HepG2 (cell line): ENCODE results near the gene TASP1. TPM values are rescaled to one million over a fixed set of nuclear protein-coding genes. Genes with fewer than 3 reads are reported as not detected.

Experiments used
- ATAC-seq: fragments of 200-7000 bp; cut with Tn5 transposase; 3 replicates; pipeline ENCODE4 v1.9.1; 2020; ENCODE audit warnings: mild to moderate bottlenecking, moderate library complexity
- BruUV-seq: library from RNA; stranded (reverse); fragments of 400-500 nt; replicated peaks from 2 replicates; lab custom pipeline; 2021; lab: Mats Ljungman, UMichigan
- CTCF ChIA-PET: fragments of 300-600 bp; formaldehyde crosslinking; extraction: SDS; loops from one replicate; lab custom pipeline; 2021; ENCODE audit warnings: low total read pairs, inconsistent platforms, low intra/inter-chr PET ratio; lab: Yijun Ruan, JAX
- POLR2A ChIA-PET: fragments of 350-600 bp; sonication (Branson Sonifier 250); formaldehyde crosslinking; loops from one replicate; lab custom pipeline; 2020; ENCODE audit warnings: antibody characterized with exemption, inconsistent platforms; lab: Yijun Ruan, JAX
- DNase-seq: peaks from one replicate; pipeline ENCODE4 v3.0.0-alpha.2; 2015; ENCODE audit warnings: low spot score
- FAIRE-seq: peaks from 3 replicates; lab custom pipeline; 2011; peaks lifted over from hg19 to GRCh38; lab: Jason Lieb, UNC
- H2AFZ ChIP-seq: one replicate; pipeline ENCODE4 v1.6.1; 2011; ENCODE audit warnings: low read length, inconsistent platforms
- H3K27ac ChIP-seq: fragments of 300-600 bp; 3 replicates; pipeline ENCODE4 v1.8.0; 2011; ENCODE audit warnings: mixed run types, mild to moderate bottlenecking, mixed read lengths, low read length, inconsistent platforms; ENCODE audit not compliant: insufficient read depth; ENCODE audit errors: extremely low read length
- H3K27me3 ChIP-seq, 2 experiments: fragments of 200-600 bp in 1 of 2; 2 replicates in 1 of 2; 3 replicates in 1 of 2; pipeline versions ENCODE4 v1.6.0 to v1.8.0; 2011; ENCODE audit warnings: low read length in 2 of 2, mild to moderate bottlenecking in 2 of 2, moderate library complexity in 2 of 2, inconsistent platforms in 1 of 2; ENCODE audit not compliant: insufficient read depth in 2 of 2, control insufficient read depth in 1 of 2
- H3K36me3 ChIP-seq, 2 experiments: fragments of 200-600 bp in 1 of 2; replicated peaks in 1 of 2; 2 replicates in 1 of 2; 3 replicates in 1 of 2; pipeline versions ENCODE4 v1.5.1 to v1.8.0; 2011; ENCODE audit warnings: low read length in 2 of 2, inconsistent platforms in 1 of 2; ENCODE audit not compliant: insufficient read depth in 2 of 2, control insufficient read depth in 1 of 2
- H3K4me1 ChIP-seq: 2 replicates; pipeline ENCODE4 v1.5.1; 2012; ENCODE audit warnings: low read length, inconsistent platforms; ENCODE audit not compliant: insufficient read depth
- H3K4me2 ChIP-seq: 2 replicates; pipeline ENCODE4 v1.6.0; 2011; ENCODE audit warnings: low read depth, low read length, inconsistent platforms
- H3K4me3 ChIP-seq, 3 experiments: fragments of 200-600 bp in 1 of 3; sonication (generic), shearing (Covaris generic) in 1 of 3; replicated peaks in 1 of 3; 2 replicates each; pipeline ENCODE4 v1.5.1; 2011 to 2016; ENCODE audit warnings: low read length in 3 of 3, inconsistent platforms in 2 of 3, low read depth in 2 of 3, mild to moderate bottlenecking in 2 of 3, control low read depth in 1 of 3, mixed read lengths in 1 of 3; ENCODE audit not compliant: insufficient read depth in 1 of 3
- H3K79me2 ChIP-seq: one replicate; pipeline ENCODE4 v1.6.1; 2011; ENCODE audit warnings: low read length, inconsistent platforms; ENCODE audit not compliant: insufficient read depth
- H3K9ac ChIP-seq: 2 replicates; pipeline ENCODE4 v1.6.0; 2011; ENCODE audit warnings: mild to moderate bottlenecking, low read depth, low read length, inconsistent platforms; ENCODE audit not compliant: insufficient read depth
- H3K9me3 ChIP-seq: 2 replicates; pipeline ENCODE4 v1.5.1; 2012; ENCODE audit warnings: mild to moderate bottlenecking, low read length
- H4K20me1 ChIP-seq: 2 replicates; pipeline ENCODE4 v1.6.0; 2011; ENCODE audit warnings: inconsistent platforms, mild to moderate bottlenecking, low read length, moderate library complexity; ENCODE audit not compliant: insufficient read depth
- CREBL2 ChIP-seq: sonication (generic); formaldehyde crosslinking; IDR thresholded peaks from 2 replicates; pipeline ENCODE4 v1.8.1; 2023; ENCODE audit warnings: missing genetic modification reagents, mild to moderate bottlenecking, borderline replicate concordance
- CSRNP1 ChIP-seq: sonication (generic); formaldehyde crosslinking; IDR thresholded peaks from 2 replicates; pipeline ENCODE4 v1.8.1; 2023; ENCODE audit warnings: mild to moderate bottlenecking, missing genetic modification reagents
- ELF3 ChIP-seq: IDR thresholded peaks from 2 replicates; pipeline ENCODE4 v1.6.1; 2016; ENCODE audit warnings: missing genetic modification reagents, missing compliant biosample characterization
- GATAD1 ChIP-seq: IDR thresholded peaks from 2 replicates; pipeline ENCODE4 v1.6.1; 2016; ENCODE audit warnings: missing genetic modification reagents, missing compliant biosample characterization
- GATAD2A ChIP-seq: IDR thresholded peaks from 2 replicates; pipeline ENCODE4 v1.6.1; 2016
- HNF4G ChIP-seq, 2 experiments: sonication (generic) in 1 of 2; formaldehyde crosslinking in 1 of 2; IDR thresholded peaks; 2 replicates each; pipeline versions ENCODE4 v1.4.0 to v1.6.1; 2011 to 2020; ENCODE audit warnings: borderline replicate concordance in 2 of 2, low read depth in 2 of 2, mild to moderate bottlenecking in 2 of 2, low read length in 1 of 2, missing genetic modification reagents in 1 of 2, moderate library complexity in 1 of 2
- HOXA3 ChIP-seq: sonication (generic); formaldehyde crosslinking; IDR thresholded peaks from 2 replicates; pipeline ENCODE4 v1.5.0; 2020; ENCODE audit warnings: missing genetic modification reagents
- KAT7 ChIP-seq: IDR thresholded peaks from 2 replicates; pipeline ENCODE4 v1.6.1; 2018; ENCODE audit warnings: borderline replicate concordance, missing compliant biosample characterization
- KLF16 ChIP-seq, 2 experiments: sonication (generic) in 1 of 2; formaldehyde crosslinking in 1 of 2; IDR thresholded peaks; 2 replicates each; pipeline versions ENCODE4 v1.6.1 to v1.8.0; 2016 to 2023; ENCODE audit warnings: missing genetic modification reagents in 2 of 2, missing compliant biosample characterization in 1 of 2
- KLF6 ChIP-seq: IDR thresholded peaks from 2 replicates; pipeline ENCODE4 v1.8.0; 2016; ENCODE audit warnings: missing biosample characterization, missing genetic modification reagents
- LCORL ChIP-seq, 2 experiments: fragments of 450-650 bp in 1 of 2; sonication (generic) in 1 of 2; formaldehyde crosslinking in 1 of 2; IDR thresholded peaks; 2 replicates each; pipeline versions ENCODE4 v1.5.0 to v1.6.1; 2017 to 2020; ENCODE audit warnings: antibody characterized with exemption in 1 of 2, missing genetic modification reagents in 1 of 2
- MED1 ChIP-seq: sonication (generic); formaldehyde crosslinking; IDR thresholded peaks from 2 replicates; pipeline ENCODE4 v1.4.0; 2020; ENCODE audit warnings: missing genetic modification reagents
- MIXL1 ChIP-seq: IDR thresholded peaks from 2 replicates; pipeline ENCODE4 v1.6.1; 2016
- MNT ChIP-seq: fragments of 450-650 bp; IDR thresholded peaks from 2 replicates; pipeline ENCODE4 v1.6.1; 2016
- NFKBIZ ChIP-seq: IDR thresholded peaks from 2 replicates; pipeline ENCODE4 v1.6.1; 2018; ENCODE audit warnings: missing genetic modification reagents, missing compliant biosample characterization
- SOX5 ChIP-seq: IDR thresholded peaks from 2 replicates; pipeline ENCODE4 v1.6.1; 2016; ENCODE audit warnings: borderline replicate concordance
- TEF ChIP-seq: sonication (generic); formaldehyde crosslinking; IDR thresholded peaks from 2 replicates; pipeline ENCODE4 v1.5.0; 2020; ENCODE audit warnings: missing genetic modification reagents
- THAP11 ChIP-seq: IDR thresholded peaks from 2 replicates; pipeline ENCODE4 v1.6.1; 2016; ENCODE audit warnings: missing biosample characterization, missing genetic modification reagents
- U2AF1 ChIP-seq: fragments of 200-400 bp; formaldehyde crosslinking; optimal IDR thresholded peaks from 2 replicates; pipeline ENCODE3; 2017; ENCODE audit warnings: mild to moderate bottlenecking, low read depth, low read length
- ZNF441 ChIP-seq: sonication (generic); formaldehyde crosslinking; IDR thresholded peaks from 2 replicates; pipeline ENCODE4 v1.7.0; 2021; ENCODE audit warnings: missing genetic modification reagents, borderline replicate concordance
- ZNF543 ChIP-seq: sonication (generic); formaldehyde crosslinking; IDR thresholded peaks from 2 replicates; pipeline ENCODE4 v1.4.0; 2020; ENCODE audit warnings: mild to moderate bottlenecking, missing genetic modification reagents
- ZNF672 ChIP-seq: sonication (generic); formaldehyde crosslinking; IDR thresholded peaks from 2 replicates; pipeline ENCODE4 v1.8.1; 2022; ENCODE audit warnings: missing genetic modification reagents
- ZZZ3 ChIP-seq: sonication (generic); formaldehyde crosslinking; IDR thresholded peaks from 2 replicates; pipeline ENCODE4 v1.4.0; 2020; ENCODE audit warnings: missing genetic modification reagents, mild to moderate bottlenecking, borderline replicate concordance
- WGBS: methylation state at CpG from one replicate; pipeline ENCODE4 v1.1.6; 2017; ENCODE audit warnings: low lambda C conversion rate; 5-methylcytosine and 5-hydroxymethylcytosine counted together
- in situ Hi-C: cut with HindIII; loops from 2 replicates; pipeline ENCODE4 v1.10.0; 2017; ENCODE audit warnings: low pct_unique_long_range_greater_than_20kb; ENCODE audit not compliant: extremely low pct_ligation_motif_present
- intact Hi-C: fragments of 100-400 bp; cut with micrococcal nuclease; formaldehyde crosslinking; loops from one replicate; pipeline ENCODE4 v1.10.0; 2022; ENCODE audit not compliant: unreplicated experiment
- polyA plus RNA-seq, 8 experiments: library from polyadenylated mRNA; depleted of rRNA in 3 of 8; stranded (reverse) in 7 of 8; unstranded in 1 of 8; fragments of >200 nt; fragmentation: Illumina TruSeq in 4 of 8; extraction: Trizol in 4 of 8; gene quantifications; 2 replicates each; pipeline versions ENCODE4 v1.2.1 to v1.2.3, GENCODE V29; 2011 to 2016; ENCODE audit warnings: low read depth in 4 of 8, missing spikeins in 1 of 8, mixed read lengths in 1 of 8; ENCODE audit not compliant: insufficient read depth in 1 of 8
- total RNA-seq, 5 experiments: library from RNA; depleted of rRNA; stranded (reverse); fragments of >200 nt; fragmentation: Illumina TruSeq; extraction: Trizol; gene quantifications; 2 replicates each; pipeline ENCODE4 v1.2.3, GENCODE V29; 2016; ENCODE audit warnings: low read depth in 1 of 5

The TASP1 gene
- total and polyA plus RNA-seq, 2 of the 13 experiments (the other 11 are each of a cell fraction or from before 2014, with no cell fraction given) = 10.0 to 25.2 TPM

GRCh38 chr20:13420625-13421024 lies 218.1 kb downstream of the TASP1 start:
- ChIA-PET POLR2A (no interaction called here), CTCF (no interaction called here)
- Histone ChIP-seq H2AFZ (no peak overlapping the region), H4K20me1 (no peaks in the 10 kb centered on the region), H3K9ac (peak overlapping the region; percentile 37), H3K4me3 (no peak overlapping the region), H3K4me1 (peaks cover 92% of the 10 kb centered on the region), H3K9me3 (no peaks in the 10 kb centered on the region), H3K36me3 (peaks cover 1 to 5% of the 10 kb centered on the region in 2 experiments; a peak in 2 of 5 replicates), H3K27me3 (no peaks in the 10 kb centered on the region), H3K27ac (peak overlapping the region; percentile 87), H3K4me2 (0 out of 2 replicates have a peak overlapping the region, but pooled peaks have one; percentile 14), H3K79me2 (no peaks in the 10 kb centered on the region)
- FAIRE-seq (no peak), ATAC-seq (no peak), DNase-seq (peak; percentile 36)
- in situ Hi-C loops = loop anchor here (5.0 kb wide), 1 partner anchor 83 kb away; no protein-coding TSS in a partner anchor
- intact Hi-C loops = loop anchor here (5.0 to 10.0 kb wide), 3 partner anchors 37 to 306 kb away; no protein-coding TSS in a partner anchor
- no TSS peak for BruUV-seq
- 71% methylated on average over 2 of the region's 2 CpGs for WGBS
- TF ChIP-seq KLF6 (0 out of 2 replicates have a peak, but pooled peaks have one; percentile 32), SOX5 (CRISPR knock-in tag) (peak; percentile 9; the same call in 1 of the 2 replicates), CREBL2 (no peak), ZZZ3 (CRISPR knock-in tag) (no peak), GATAD1 (CRISPR knock-in tag) (no peak), ZNF672 (no peak), LCORL (IDR thresholded peaks at IDR 0.05) (no peak), LCORL (CRISPR knock-in tag; IDR thresholded peaks at IDR 0.05) (0 out of 2 replicates have a peak, but pooled peaks have one; percentile 6), KAT7 (peak; percentile 71; the same call in 1 of the 2 replicates), KLF16 (CRISPR knock-in tag; IDR thresholded peaks at IDR 0.05) (0 out of 4 replicates have a peak, but pooled peaks of 1 of the 2 experiments have one; percentile 10), GATAD2A (CRISPR knock-in tag) (peak; percentile 59), NFKBIZ (CRISPR knock-in tag) (no peak), CSRNP1 (CRISPR knock-in tag) (no peak), TEF (CRISPR knock-in tag) (no peak), MNT (no peak), ZNF543 (CRISPR knock-in tag) (no peak), ZNF441 (CRISPR knock-in tag) (no peak), HOXA3 (CRISPR knock-in tag) (no peak), U2AF1 (no peak), MED1 (CRISPR knock-in tag) (0 out of 2 replicates have a peak, but pooled peaks have one; percentile 15), THAP11 (CRISPR knock-in tag) (0 out of 2 replicates have a peak, but pooled peaks have one; percentile 23), MIXL1 (CRISPR knock-in tag) (0 out of 2 replicates have a peak, but pooled peaks have one; percentile 8), HNF4G (IDR thresholded peaks at IDR 0.05; ENCODE audit: borderline replicate concordance, low read depth, low read length) (0 out of 2 replicates have a peak, but pooled peaks have one; percentile 12), HNF4G (CRISPR knock-in tag; IDR thresholded peaks at IDR 0.05; ENCODE audit: borderline replicate concordance, low read depth) (no peak), ELF3 (CRISPR knock-in tag) (0 out of 2 replicates have a peak, but pooled peaks have one; percentile 38)
